NB4 (cell line): ENCODE data around the gene IGFL2.

ENCODE experiments used
- CTCF ChIP-seq: IDR thresholded peaks from one replicate; pipeline ENCODE4 v1.5.1; 2012; ENCODE audit warnings: low read depth, low read length
- MYC ChIP-seq: IDR thresholded peaks from 2 replicates; pipeline ENCODE4 v1.6.1; 2011; ENCODE audit warnings: low read depth, low read length
- POLR2A ChIP-seq: IDR thresholded peaks from 2 replicates; pipeline ENCODE4 v1.6.1; 2011; ENCODE audit warnings: mild to moderate bottlenecking; ENCODE audit not compliant: insufficient read length; ENCODE audit errors: extremely low read depth
- TF ChIP-seq, protein P1 (sequence below): IDR thresholded peaks from 2 replicates; pipeline ENCODE4 v1.6.1; 2011; ENCODE audit warnings: low read depth, low read length

- TF ChIP-seq POLR2A, result no peak
- TF ChIP-seq MYC, result no peak
- no peak for TF ChIP-seq CTCF
- TF ChIP-seq, protein P1, sequence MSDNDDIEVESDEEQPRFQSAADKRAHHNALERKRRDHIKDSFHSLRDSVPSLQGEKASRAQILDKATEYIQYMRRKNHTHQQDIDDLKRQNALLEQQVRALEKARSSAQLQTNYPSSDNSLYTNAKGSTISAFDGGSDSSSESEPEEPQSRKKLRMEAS, result no peak
These were observed 22.6 kb upstream of the IGFL2 start for GRCh38 chr19:46125447-46125846.
